WERI-Rb-1 (cell line): ENCODE data around the gene DDB1.

ENCODE experiments used
- DNase-seq: peaks from one replicate; pipeline ENCODE4 v3.0.0-alpha.2; 2020
- H3K27ac ChIP-seq: fragments of 250-450 bp; sonication (Bioruptor Pico); 2 replicates; pipeline ENCODE4 v1.5.1; 2020; ENCODE audit warnings: mild to moderate bottlenecking, moderate library complexity
- H3K27me3 ChIP-seq: fragments of 250-450 bp; sonication (Bioruptor Pico); 2 replicates; pipeline ENCODE4 v1.5.1; 2021; ENCODE audit warnings: mild to moderate bottlenecking, low read depth, moderate library complexity; ENCODE audit not compliant: insufficient read depth, severe bottlenecking
- H3K36me3 ChIP-seq: fragments of 250-450 bp; sonication (Bioruptor Pico); 2 replicates; pipeline ENCODE4 v1.5.1; 2020; ENCODE audit warnings: mild to moderate bottlenecking, moderate library complexity
- H3K4me3 ChIP-seq: 2 replicates; pipeline ENCODE4 v1.5.1; 2011; ENCODE audit warnings: low read depth, mild to moderate bottlenecking, control low read depth, low read length
- H3K9me3 ChIP-seq: fragments of 250-450 bp; sonication (Bioruptor Pico); 2 replicates; pipeline ENCODE4 v1.5.1; 2021; ENCODE audit warnings: mild to moderate bottlenecking, moderate library complexity; ENCODE audit not compliant: severe bottlenecking
- CTCF ChIP-seq: IDR thresholded peaks from 2 replicates; pipeline ENCODE4 v1.5.1; 2011; ENCODE audit warnings: low read depth, mild to moderate bottlenecking, control low read depth, inconsistent platforms, low read length

The DDB1 gene

GRCh38 chr11:61280883-61281580 is 51.9 kb downstream of the DDB1 start:
- Histone ChIP-seq H3K27me3 (no peaks in the 10 kb centered on the region), H3K27ac (no peak overlapping the region), H3K36me3 (peaks cover 43% of the 10 kb centered on the region), H3K4me3 (no peak overlapping the region), H3K9me3 (no peaks in the 10 kb centered on the region)
- no peak for DNase-seq
- no peak for TF ChIP-seq CTCF

GRCh38 chr11:61279934-61280659 is 52.8 kb downstream of the DDB1 start:
- no peak for DNase-seq
- no peaks in the 10 kb centered on the region for H3K9me3 ChIP-seq
- peaks cover 39% of the 10 kb centered on the region for H3K36me3 ChIP-seq
- no peak for TF ChIP-seq CTCF
- no peak overlapping the region for H3K4me3 ChIP-seq
- no peaks in the 10 kb centered on the region for H3K27me3 ChIP-seq
- no peak overlapping the region for H3K27ac ChIP-seq

GRCh38 chr11:61278001-61278470 is 54.9 kb downstream of the DDB1 start:
- DNase-seq = no peak
- Histone ChIP-seq H3K27ac (no peak overlapping the region), H3K4me3 (no peak overlapping the region), H3K36me3 (peaks cover 28% of the 10 kb centered on the region), H3K9me3 (no peaks in the 10 kb centered on the region), H3K27me3 (no peaks in the 10 kb centered on the region)
- no peak for TF ChIP-seq CTCF

GRCh38 chr11:61277186-61278000 is 55.5 kb downstream of the DDB1 start:
- Histone ChIP-seq H3K9me3 (no peaks in the 10 kb centered on the region), H3K27ac (no peak overlapping the region), H3K4me3 (no peak overlapping the region), H3K36me3 (peaks cover 22% of the 10 kb centered on the region), H3K27me3 (no peaks in the 10 kb centered on the region)
- TF ChIP-seq CTCF = no peak
- DNase-seq = no peak

- DNase-seq = no peak
- peaks cover 20% of the 10 kb centered on the region for H3K36me3 ChIP-seq
- no peak for TF ChIP-seq CTCF
- no peak overlapping the region for H3K27ac ChIP-seq
- no peaks in the 10 kb centered on the region for H3K27me3 ChIP-seq
- no peaks in the 10 kb centered on the region for H3K9me3 ChIP-seq
- no peak overlapping the region for H3K4me3 ChIP-seq
Measured at GRCh38 chr11:61275191-61275590, 57.7 kb downstream of the DDB1 start.
